ENCODE measurements around the gene TMEM229A.
"Not testable (repeated sequence)": the region's sequence is repeated elsewhere in the genome, so short reads cannot be mapped to it uniquely, and the experiment has no call there.

Gene TMEM229A

DNA sequence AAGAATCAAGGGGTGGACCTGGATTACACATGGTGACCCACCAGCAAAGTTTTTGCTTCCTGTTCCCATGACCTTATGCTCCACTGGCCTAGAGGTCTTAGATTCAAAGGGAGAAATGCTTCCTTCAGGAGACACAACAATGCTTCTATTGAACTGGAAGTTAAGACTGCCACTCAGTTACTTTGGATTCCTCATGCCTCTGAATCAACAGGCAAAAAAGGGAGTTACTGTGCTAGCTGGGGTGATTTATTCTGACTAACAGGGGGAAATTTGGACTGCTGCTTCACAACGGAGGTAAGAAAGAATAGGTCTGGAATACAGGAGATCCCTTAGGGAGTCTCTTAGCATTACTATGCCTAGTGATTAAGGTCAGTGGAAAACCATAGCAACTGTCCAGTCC is 10.3 kb downstream of the TMEM229A start:
- no peak overlapping the region for H3K4me3 ChIP-seq
- DNase-seq (ENCODE audit: low spot score), result no peak
- H3K27ac ChIP-seq, result no peak overlapping the region
- TF ChIP-seq, protein P1, sequence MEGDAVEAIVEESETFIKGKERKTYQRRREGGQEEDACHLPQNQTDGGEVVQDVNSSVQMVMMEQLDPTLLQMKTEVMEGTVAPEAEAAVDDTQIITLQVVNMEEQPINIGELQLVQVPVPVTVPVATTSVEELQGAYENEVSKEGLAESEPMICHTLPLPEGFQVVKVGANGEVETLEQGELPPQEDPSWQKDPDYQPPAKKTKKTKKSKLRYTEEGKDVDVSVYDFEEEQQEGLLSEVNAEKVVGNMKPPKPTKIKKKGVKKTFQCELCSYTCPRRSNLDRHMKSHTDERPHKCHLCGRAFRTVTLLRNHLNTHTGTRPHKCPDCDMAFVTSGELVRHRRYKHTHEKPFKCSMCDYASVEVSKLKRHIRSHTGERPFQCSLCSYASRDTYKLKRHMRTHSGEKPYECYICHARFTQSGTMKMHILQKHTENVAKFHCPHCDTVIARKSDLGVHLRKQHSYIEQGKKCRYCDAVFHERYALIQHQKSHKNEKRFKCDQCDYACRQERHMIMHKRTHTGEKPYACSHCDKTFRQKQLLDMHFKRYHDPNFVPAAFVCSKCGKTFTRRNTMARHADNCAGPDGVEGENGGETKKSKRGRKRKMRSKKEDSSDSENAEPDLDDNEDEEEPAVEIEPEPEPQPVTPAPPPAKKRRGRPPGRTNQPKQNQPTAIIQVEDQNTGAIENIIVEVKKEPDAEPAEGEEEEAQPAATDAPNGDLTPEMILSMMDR (IDR thresholded peaks at IDR 0.05), result no peak

GRCh38 chr7:124020060-124020459 is 12.8 kb downstream of the TMEM229A start:
- H3K4me3 ChIP-seq, result no peak overlapping the region
- H3K27ac ChIP-seq, result no peak overlapping the region
- TF ChIP-seq, protein P1 (IDR thresholded peaks at IDR 0.05), result no peak
- DNase-seq (ENCODE audit: low spot score), result no peak

- Histone ChIP-seq H3K4me3 (no peak overlapping the region), H3K27ac (no peak overlapping the region)
- DNase-seq (ENCODE audit: low spot score), result no peak
- TF ChIP-seq, protein P1 (IDR thresholded peaks at IDR 0.05), result no peak
Measured at GRCh38 chr7:124013306-124013705, 19.6 kb downstream of the TMEM229A start.

- Histone ChIP-seq H3K27ac (no peak overlapping the region), H3K4me3 (no peak overlapping the region)
- DNase-seq (ENCODE audit: low spot score), result no peak
- TF ChIP-seq, protein P1 (IDR thresholded peaks at IDR 0.05), result no peak
Measured at GRCh38 chr7:124012864-124013263, 20.0 kb downstream of the TMEM229A start.

DNA sequence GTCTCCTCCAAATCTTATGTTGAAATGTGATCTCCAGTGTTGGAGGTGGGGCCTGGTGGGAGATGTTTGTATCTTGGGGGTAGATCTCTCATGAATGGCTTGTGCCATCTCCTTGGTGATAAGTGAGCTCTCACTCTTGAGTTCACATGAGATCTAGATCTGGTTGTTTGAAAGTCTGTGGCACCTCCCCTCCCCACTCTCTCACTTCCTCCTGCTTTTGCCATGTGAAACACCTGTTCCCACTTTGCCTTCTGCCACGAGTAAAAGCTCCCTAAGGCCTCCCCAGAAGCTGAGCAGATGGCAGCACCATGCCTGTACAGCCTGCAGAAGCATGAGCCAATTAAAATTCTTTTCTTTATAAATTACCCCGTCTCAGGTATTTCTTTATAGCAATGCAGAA is 23.5 kb downstream of the TMEM229A start:
- DNase-seq (ENCODE audit: low spot score), result no peak
- Histone ChIP-seq H3K4me3 (no peak overlapping the region), H3K27ac (no peak overlapping the region)
- TF ChIP-seq, protein P1 (IDR thresholded peaks at IDR 0.05), result no peak

DNA sequence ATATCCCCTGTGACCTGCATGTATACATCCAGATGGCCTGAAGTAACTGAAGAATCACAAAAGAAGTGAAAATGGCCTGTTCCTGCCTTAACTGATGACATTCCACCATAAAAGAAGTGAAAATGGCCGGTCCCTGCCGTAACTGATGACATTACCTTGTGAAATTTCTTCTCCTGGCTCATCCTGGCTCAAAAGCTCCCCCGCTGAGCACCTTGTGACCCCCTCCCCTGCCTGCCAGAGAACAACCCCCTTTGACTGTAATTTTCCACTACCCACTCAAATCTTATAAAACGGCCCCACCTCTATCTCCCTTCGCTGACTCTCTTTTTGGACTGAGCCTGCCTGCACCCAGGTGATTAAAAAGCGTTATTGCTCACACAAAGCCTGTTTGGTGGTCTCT is 24.6 kb downstream of the TMEM229A start:
- not testable (repeated sequence) for H3K4me3 ChIP-seq; DNase-seq (ENCODE audit: low spot score); H3K27ac ChIP-seq

- DNase-seq (ENCODE audit: low spot score), result no peak
- no peak overlapping the region for H3K27ac ChIP-seq
- H3K4me3 ChIP-seq, result no peak overlapping the region
- TF ChIP-seq, protein P1 (IDR thresholded peaks at IDR 0.05), result no peak
Measured at GRCh38 chr7:123999703-124000102, 33.2 kb downstream of the TMEM229A start.

- Histone ChIP-seq H3K4me3 (no peak overlapping the region), H3K27ac (no peak overlapping the region)
- TF ChIP-seq, protein P1 (IDR thresholded peaks at IDR 0.05), result no peak
- no peak for DNase-seq (ENCODE audit: low spot score)
Measured at GRCh38 chr7:123998921-123999320, 33.9 kb downstream of the TMEM229A start.

All from coronary artery (tissue), 2 donors.